Esophagus squamous epithelium (tissue), 5 donors: ENCODE results near the gene OR7G2. TPM values are rescaled to one million over a fixed set of nuclear protein-coding genes. Genes with fewer than 3 reads are reported as not detected.
"Not testable (repeated sequence)": the region's sequence is repeated elsewhere in the genome, so short reads cannot be mapped to it uniquely, and the experiment has no call there.

Source experiments
- DNase-seq: peaks from one replicate; lab custom pipeline; 2025; lab: John Stamatoyannopoulos, UW
- H3K27ac ChIP-seq, 4 donors: fragments of 200-600 bp; sonication (generic); one replicate each; pipeline ENCODE4 v1.5.1; 2016 to 2019; ENCODE audit warnings: mild to moderate bottlenecking in 1 of 4
- H3K27me3 ChIP-seq, 4 donors: fragments of 200-600 bp; sonication (generic); 1 replicate in 3 of 4; 2 replicates in 1 of 4; pipeline versions ENCODE4 v1.5.1 to v1.6.0; 2017 to 2021; ENCODE audit warnings: antibody characterized with exemption in 1 of 4
- H3K36me3 ChIP-seq, 3 donors: fragments of 200-600 bp; sonication (generic); one replicate each; pipeline ENCODE4 v1.5.1; 2016 to 2019
- H3K4me1 ChIP-seq, 3 donors: fragments of 200-600 bp; sonication (generic); one replicate each; pipeline ENCODE4 v1.5.1; 2017 to 2019
- H3K4me3 ChIP-seq, 4 donors: fragments of 200-600 bp; sonication (generic); 1 replicate in 3 of 4; 2 replicates in 1 of 4; pipeline ENCODE4 v1.5.1; 2016 to 2019; ENCODE audit warnings: mild to moderate bottlenecking in 2 of 4, moderate library complexity in 1 of 4
- H3K9me3 ChIP-seq, 3 donors: fragments of 200-600 bp; sonication (generic); one replicate each; pipeline ENCODE4 v1.5.1; 2016 to 2019
- CTCF ChIP-seq, 6 experiments: fragments of 450-650 bp in 4 of 6; fragments of 200-600 bp in 2 of 6; sonication (generic) in 2 of 6; IDR thresholded peaks; one replicate each; pipeline ENCODE4 v1.5.1; 2016 to 2019; ENCODE audit warnings: antibody characterized with exemption in 6 of 6, mild to moderate bottlenecking in 4 of 6, moderate library complexity in 4 of 6
- POLR2A ChIP-seq, 4 donors: fragments of 450-650 bp; IDR thresholded peaks; one replicate each; pipeline ENCODE4 v1.6.1; 2017; ENCODE audit warnings: antibody characterized with exemption in 4 of 4, mild to moderate bottlenecking in 4 of 4, moderate library complexity in 3 of 4
- WGBS, 2 donors: methylation state at CpG; one replicate each; pipeline ENCODE4 v1.1.5; 2018; 5-methylcytosine and 5-hydroxymethylcytosine counted together
- intact Hi-C: fragments of 100-400 bp; cut with DNase I; formaldehyde crosslinking; loops from one replicate; pipeline ENCODE4 v1.15.0; 2022
- total RNA-seq, 4 donors: library from RNA; depleted of rRNA; stranded (reverse); fragments of >200 nt; gene quantifications; one replicate each; pipeline ENCODE4 v1.1.0, GENCODE V29; 2016
- donor health status: DM: yes; HTN: yes; CAD: no.

Gene OR7G2
- total RNA-seq, 4 donors from 2014 or later = not detected

GRCh38 chr19:9057505-9058258 is 49.6 kb downstream of the OR7G2 start:
- WGBS, 2 donors = 62 to 64% methylated on average over 4 of the region's 4 CpGs
- Histone ChIP-seq H3K4me1 (peaks cover 0 to 17% (median 0%) of the 10 kb centered on the region in 3 donors), H3K9me3 (no peaks in the 10 kb centered on the region), H3K27ac (no peak overlapping the region), H3K4me3 (no peak overlapping the region), H3K27me3 (peaks cover 0 to 75% (median 0%) of the 10 kb centered on the region in 4 donors), H3K36me3 (no peaks in the 10 kb centered on the region)
- DNase-seq = no peak
- TF ChIP-seq POLR2A (IDR thresholded peaks at IDR 0.05) = no peak
- no peak for TF ChIP-seq CTCF (IDR thresholded peaks at IDR 0.05)
- intact Hi-C loops = no loop called here

GRCh38 chr19:9056131-9056530 is 51.1 kb downstream of the OR7G2 start:
- DNase-seq, H3K9me3 ChIP-seq, H3K36me3 ChIP-seq, H3K4me3 ChIP-seq, H3K27ac ChIP-seq, intact Hi-C loops: not testable (repeated sequence)
- peaks cover 0 to 17% (median 0%) of the 10 kb centered on the region in 3 donors for H3K4me1 ChIP-seq
- WGBS, 2 donors = 83 to 85% methylated on average over 9 of the region's 9 CpGs
- H3K27me3 ChIP-seq = peaks cover 0 to 90% (median 0%) of the 10 kb centered on the region in 4 donors

GRCh38 chr19:9054765-9055164 is 52.5 kb downstream of the OR7G2 start:
- WGBS, 2 donors = 11 to 12% methylated on average over 6 to 8 of the region's 8 CpGs
- DNase-seq = no peak
- Histone ChIP-seq H3K36me3 (no peaks in the 10 kb centered on the region), H3K4me1 (peaks cover 0 to 17% (median 0%) of the 10 kb centered on the region in 3 donors), H3K27ac (no peak overlapping the region), H3K27me3 (peaks cover 0 to 97% (median 0%) of the 10 kb centered on the region in 4 donors), H3K4me3 (no peak overlapping the region), H3K9me3 (no peaks in the 10 kb centered on the region)
- intact Hi-C loops = no loop called here
- TF ChIP-seq POLR2A (IDR thresholded peaks at IDR 0.05) (no peak), CTCF (IDR thresholded peaks at IDR 0.05) (no peak)

GRCh38 chr19:9054207-9054606 is 53.1 kb downstream of the OR7G2 start:
- H3K4me1 ChIP-seq = peaks cover 0 to 17% (median 0%) of the 10 kb centered on the region in 3 donors
- no peak overlapping the region for H3K4me3 ChIP-seq
- TF ChIP-seq CTCF (IDR thresholded peaks at IDR 0.05) = no peak
- no peak for TF ChIP-seq POLR2A (IDR thresholded peaks at IDR 0.05)
- no peak overlapping the region for H3K27ac ChIP-seq
- no peaks in the 10 kb centered on the region for H3K36me3 ChIP-seq
- no peak for DNase-seq
- H3K9me3 ChIP-seq = no peaks in the 10 kb centered on the region
- intact Hi-C loops = no loop called here
- 64 to 77% methylated on average over 8 of the region's 8 CpGs for WGBS, 2 donors
- peaks cover 0 to 97% (median 0%) of the 10 kb centered on the region in 4 donors for H3K27me3 ChIP-seq

- DNase-seq, intact Hi-C loops, H3K4me3 ChIP-seq, H3K36me3 ChIP-seq, H3K27ac ChIP-seq, H3K9me3 ChIP-seq: not testable (repeated sequence)
- Histone ChIP-seq H3K4me1 (peaks cover 0 to 17% (median 0%) of the 10 kb centered on the region in 3 donors), H3K27me3 (peaks cover 0 to 97% (median 0%) of the 10 kb centered on the region in 4 donors)
- 83 to 95% methylated on average over 6 of the region's 6 CpGs for WGBS, 2 donors
Measured at GRCh38 chr19:9053674-9054073, 53.6 kb downstream of the OR7G2 start.

- TF ChIP-seq POLR2A (IDR thresholded peaks at IDR 0.05) (no peak), CTCF (IDR thresholded peaks at IDR 0.05) (no peak)
- H3K4me3 ChIP-seq = no peak overlapping the region
- WGBS, 2 donors = 73 to 81% methylated on average over 4 of the region's 4 CpGs
- H3K27me3 ChIP-seq = peaks cover 0 to 97% (median 0%) of the 10 kb centered on the region in 4 donors
- no peaks in the 10 kb centered on the region for H3K9me3 ChIP-seq
- H3K4me1 ChIP-seq = peaks cover 0 to 17% (median 0%) of the 10 kb centered on the region in 3 donors
- H3K27ac ChIP-seq = no peak overlapping the region
- intact Hi-C loops = no loop called here
- no peak for DNase-seq
- H3K36me3 ChIP-seq = no peaks in the 10 kb centered on the region
Measured at GRCh38 chr19:9052894-9053293, 54.4 kb downstream of the OR7G2 start.
